Fibroblast of mammary gland (primary cell): ENCODE data around the gene HGS.

Experiments
- DNase-seq: peaks from one replicate; pipeline ENCODE4 v3.0.0-alpha.2; 2010; ENCODE audit warnings: low read depth
- H3K4me3 ChIP-seq: 2 replicates; pipeline ENCODE4 v1.5.1; 2011; ENCODE audit warnings: low read depth, mild to moderate bottlenecking, low read length, moderate library complexity; ENCODE audit not compliant: control insufficient read depth
- TF ChIP-seq, protein P1 (sequence below): conservative IDR thresholded peaks from 2 replicates; pipeline ENCODE4 v1.5.1; 2011; ENCODE audit warnings: low read depth, low read length, inconsistent platforms; ENCODE audit not compliant: control insufficient read depth, insufficient read depth

Gene HGS

DNA sequence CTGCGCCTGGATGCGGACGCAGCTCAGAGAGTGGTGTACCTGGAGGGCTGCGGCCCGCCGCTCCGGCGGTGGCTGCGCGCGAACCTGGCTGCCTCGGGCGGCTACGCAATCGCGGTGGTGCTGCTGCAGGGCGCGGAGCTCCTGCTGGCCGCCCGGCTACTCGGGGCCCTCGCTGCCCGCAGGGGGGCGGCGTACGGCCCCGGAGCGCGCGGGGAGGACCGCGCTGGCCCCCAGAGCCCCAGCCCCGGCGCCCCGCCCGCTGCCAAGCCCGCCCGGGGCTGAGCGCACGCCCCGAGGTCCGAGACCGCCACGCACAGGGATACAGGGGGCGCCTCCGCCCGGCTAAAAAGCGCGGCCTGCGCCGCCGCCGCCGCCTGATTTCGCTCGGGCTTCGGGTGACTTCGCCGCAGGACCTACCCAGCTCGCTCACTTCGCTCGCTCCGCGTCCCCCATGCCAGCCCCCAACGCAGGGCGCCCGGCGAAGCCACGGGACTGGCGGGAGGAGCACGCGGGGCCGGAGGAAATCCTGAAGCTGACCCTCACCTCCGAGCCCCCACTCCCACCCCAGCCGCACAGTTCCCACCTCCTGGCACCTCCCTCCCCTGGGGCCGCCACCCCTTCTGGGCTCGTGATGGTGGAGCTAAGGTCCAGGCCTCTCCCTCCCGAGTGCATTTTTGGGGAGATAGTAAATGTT lies 35.7 kb upstream of the HGS start:
- TF ChIP-seq, protein P1, sequence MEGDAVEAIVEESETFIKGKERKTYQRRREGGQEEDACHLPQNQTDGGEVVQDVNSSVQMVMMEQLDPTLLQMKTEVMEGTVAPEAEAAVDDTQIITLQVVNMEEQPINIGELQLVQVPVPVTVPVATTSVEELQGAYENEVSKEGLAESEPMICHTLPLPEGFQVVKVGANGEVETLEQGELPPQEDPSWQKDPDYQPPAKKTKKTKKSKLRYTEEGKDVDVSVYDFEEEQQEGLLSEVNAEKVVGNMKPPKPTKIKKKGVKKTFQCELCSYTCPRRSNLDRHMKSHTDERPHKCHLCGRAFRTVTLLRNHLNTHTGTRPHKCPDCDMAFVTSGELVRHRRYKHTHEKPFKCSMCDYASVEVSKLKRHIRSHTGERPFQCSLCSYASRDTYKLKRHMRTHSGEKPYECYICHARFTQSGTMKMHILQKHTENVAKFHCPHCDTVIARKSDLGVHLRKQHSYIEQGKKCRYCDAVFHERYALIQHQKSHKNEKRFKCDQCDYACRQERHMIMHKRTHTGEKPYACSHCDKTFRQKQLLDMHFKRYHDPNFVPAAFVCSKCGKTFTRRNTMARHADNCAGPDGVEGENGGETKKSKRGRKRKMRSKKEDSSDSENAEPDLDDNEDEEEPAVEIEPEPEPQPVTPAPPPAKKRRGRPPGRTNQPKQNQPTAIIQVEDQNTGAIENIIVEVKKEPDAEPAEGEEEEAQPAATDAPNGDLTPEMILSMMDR: no peak
- DNase-seq: no peak
- no peak overlapping the region for H3K4me3 ChIP-seq

DNA sequence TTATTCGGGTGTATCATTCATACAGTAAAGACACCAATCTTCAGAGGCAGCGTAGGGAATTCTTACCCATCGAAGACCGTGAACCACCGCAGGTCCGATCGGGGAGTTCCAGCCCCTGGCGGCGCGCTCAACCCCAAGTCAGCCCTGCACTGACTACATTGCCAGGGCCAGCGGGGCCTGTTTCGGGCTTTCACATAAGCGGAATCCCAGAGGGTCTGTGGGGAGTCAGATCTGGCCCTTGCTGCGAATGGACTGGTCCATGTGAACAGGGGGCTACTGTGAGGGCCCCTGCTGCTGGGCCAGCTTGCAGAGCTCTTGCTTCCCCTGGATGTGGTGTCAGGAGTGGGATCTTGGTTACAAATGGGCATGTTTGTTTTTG lies 35.1 kb upstream of the HGS start:
- H3K4me3 ChIP-seq: no peak overlapping the region
- TF ChIP-seq, protein P1: no peak
- no peak for DNase-seq

DNA sequence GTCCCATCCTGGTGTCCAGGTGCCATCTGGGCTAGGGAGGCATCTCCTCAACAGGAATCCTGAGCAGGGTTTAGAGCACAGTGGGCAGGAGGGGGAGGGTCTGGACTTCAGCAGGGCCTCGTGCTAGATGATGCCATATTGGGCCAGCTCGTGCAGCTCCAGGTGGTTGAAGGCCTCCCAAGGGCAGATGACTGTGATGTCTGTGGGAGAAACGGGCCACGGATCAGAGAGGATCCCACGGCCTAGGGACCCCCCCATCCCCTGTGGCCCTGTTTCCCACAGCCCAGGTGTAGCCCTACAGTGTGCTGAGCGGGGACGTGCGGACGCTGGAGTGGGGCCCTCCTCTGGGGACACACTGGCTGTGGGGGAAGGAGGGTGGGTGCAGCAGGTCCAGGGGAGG lies 32.9 kb upstream of the HGS start:
- TF ChIP-seq, protein P1: no peak
- no peak overlapping the region for H3K4me3 ChIP-seq
- no peak for DNase-seq

DNA sequence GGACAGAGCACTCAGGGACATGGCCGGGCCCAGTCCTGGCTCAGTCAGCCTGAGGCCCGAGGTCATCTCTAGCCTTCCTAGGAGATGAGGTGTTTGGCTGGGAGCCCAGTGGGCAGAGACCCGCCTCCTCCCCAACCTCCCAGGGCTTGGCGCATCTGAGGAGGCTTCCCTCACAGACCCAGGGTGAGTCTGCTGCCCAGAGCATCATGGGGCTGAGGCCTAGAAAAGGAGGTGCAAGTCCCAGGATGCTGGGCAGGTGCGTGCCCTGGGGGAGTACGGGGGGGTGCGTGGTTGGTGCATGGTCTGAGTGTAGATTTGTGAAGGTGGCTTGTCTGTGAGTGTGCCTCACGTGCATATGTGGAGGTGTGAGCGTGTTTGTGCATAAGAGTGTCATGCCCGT lies 32.1 kb upstream of the HGS start:
- TF ChIP-seq, protein P1: no peak
- peak; percentile 96 for DNase-seq
- H3K4me3 ChIP-seq: no peak overlapping the region

GRCh38 chr17:81652906-81653771 lies 30.7 kb upstream of the HGS start:
- H3K4me3 ChIP-seq: no peak overlapping the region
- TF ChIP-seq, protein P1: no peak
- no peak for DNase-seq

DNA sequence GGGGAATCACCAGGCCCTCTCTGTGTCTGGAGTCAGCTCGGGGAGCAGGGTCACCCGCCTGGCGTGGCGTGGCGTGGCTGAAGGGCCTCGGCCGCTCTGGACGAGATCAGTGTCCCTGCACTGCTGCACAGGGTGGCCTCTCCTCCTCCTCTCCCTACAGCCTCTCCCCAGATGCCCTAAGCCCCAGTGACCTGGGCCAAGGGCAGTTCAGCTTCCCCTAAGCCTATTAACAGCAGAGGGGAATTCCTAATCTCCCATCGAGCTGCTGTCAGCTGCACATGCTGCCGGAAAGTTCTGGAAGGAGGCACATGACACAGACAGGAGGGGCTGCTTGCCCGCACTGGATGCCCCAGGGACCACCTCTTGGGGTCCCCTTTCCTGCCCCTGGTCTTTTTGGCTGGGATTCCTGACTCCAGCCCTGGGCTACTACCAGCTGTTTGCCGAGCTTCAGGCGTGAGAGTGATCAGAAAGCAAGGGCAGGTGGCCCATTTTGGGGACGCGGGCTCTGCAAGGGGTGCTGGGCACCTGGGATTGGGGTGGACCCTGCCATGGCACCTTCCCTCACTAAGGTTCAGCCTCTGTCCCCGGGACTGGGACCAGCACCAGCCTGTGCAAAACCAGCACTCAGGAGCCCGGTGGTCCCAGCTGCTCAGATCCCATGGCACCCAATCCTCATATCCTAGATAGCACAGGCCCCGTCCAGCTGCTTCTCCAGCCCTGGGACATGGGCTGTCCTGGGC lies 28.3 kb upstream of the HGS start:
- H3K4me3 ChIP-seq: no peak overlapping the region
- TF ChIP-seq, protein P1: no peak
- no peak for DNase-seq
